ENCODE data around the gene USH2A.

DNA sequence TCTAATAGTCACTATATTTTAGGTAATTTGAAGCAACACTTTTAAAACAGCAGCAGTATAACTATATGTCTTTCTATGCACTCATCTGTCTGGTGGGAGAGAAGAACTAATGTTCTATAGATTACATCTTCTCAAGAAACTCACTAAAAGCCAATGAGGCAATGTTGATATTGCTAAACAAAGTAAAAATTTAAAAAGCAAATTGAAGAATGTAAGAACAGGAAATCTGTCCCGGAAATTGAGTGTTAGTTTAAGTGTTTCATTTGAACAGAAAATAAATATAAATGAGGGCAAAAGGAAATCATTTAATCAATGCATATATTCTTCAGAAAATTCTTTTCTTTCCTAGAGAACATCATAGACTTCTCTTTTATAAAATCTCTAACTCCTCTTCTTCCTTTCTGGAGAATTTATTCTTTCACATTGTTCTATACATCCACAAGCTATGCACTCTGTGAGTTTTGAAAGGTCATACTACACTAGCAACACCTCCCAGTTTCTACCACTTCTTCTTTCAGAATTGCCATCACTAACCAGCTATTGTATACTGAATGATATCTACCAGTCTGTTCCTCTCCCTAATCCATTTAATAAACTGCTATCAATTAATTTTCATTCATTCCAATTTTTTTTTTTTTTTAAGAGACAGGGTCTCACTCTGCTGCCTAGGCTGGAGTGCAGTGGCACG is 153.0 kb downstream of the USH2A start:
- TF ChIP-seq NR3C1 (IDR thresholded peaks at IDR 0.05) (no peak), RCOR1 (IDR thresholded peaks at IDR 0.05; ENCODE audit: low read depth, low read length) (no peak), SMC3 (IDR thresholded peaks at IDR 0.05) (no peak), POLR2A (IDR thresholded peaks at IDR 0.05; ENCODE audit: low read length) (no peak), CHD2 (IDR thresholded peaks at IDR 0.05; ENCODE audit: low read length, partially characterized antibody) (no peak)
- TF ChIP-seq, protein P1, sequence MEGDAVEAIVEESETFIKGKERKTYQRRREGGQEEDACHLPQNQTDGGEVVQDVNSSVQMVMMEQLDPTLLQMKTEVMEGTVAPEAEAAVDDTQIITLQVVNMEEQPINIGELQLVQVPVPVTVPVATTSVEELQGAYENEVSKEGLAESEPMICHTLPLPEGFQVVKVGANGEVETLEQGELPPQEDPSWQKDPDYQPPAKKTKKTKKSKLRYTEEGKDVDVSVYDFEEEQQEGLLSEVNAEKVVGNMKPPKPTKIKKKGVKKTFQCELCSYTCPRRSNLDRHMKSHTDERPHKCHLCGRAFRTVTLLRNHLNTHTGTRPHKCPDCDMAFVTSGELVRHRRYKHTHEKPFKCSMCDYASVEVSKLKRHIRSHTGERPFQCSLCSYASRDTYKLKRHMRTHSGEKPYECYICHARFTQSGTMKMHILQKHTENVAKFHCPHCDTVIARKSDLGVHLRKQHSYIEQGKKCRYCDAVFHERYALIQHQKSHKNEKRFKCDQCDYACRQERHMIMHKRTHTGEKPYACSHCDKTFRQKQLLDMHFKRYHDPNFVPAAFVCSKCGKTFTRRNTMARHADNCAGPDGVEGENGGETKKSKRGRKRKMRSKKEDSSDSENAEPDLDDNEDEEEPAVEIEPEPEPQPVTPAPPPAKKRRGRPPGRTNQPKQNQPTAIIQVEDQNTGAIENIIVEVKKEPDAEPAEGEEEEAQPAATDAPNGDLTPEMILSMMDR (IDR thresholded peaks at IDR 0.05), result no peak
- TF ChIP-seq, protein P2, sequence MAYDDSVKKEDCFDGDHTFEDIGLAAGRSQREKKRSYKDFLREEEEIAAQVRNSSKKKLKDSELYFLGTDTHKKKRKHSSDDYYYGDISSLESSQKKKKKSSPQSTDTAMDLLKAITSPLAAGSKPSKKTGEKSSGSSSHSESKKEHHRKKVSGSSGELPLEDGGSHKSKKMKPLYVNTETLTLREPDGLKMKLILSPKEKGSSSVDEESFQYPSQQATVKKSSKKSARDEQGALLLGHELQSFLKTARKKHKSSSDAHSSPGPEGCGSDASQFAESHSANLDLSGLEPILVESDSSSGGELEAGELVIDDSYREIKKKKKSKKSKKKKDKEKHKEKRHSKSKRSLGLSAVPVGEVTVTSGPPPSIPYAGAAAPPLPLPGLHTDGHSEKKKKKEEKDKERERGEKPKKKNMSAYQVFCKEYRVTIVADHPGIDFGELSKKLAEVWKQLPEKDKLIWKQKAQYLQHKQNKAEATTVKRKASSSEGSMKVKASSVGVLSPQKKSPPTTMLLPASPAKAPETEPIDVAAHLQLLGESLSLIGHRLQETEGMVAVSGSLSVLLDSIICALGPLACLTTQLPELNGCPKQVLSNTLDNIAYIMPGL (CRISPR knock-in tag; IDR thresholded peaks at IDR 0.05; ENCODE audit: borderline replicate concordance), result no peak
